Type B pancreatic cell (in vitro differentiated cells): ENCODE results near the gene HCN2. TPM values are rescaled to one million over a fixed set of nuclear protein-coding genes. Genes with fewer than 3 reads are reported as not detected.
"Not testable (repeated sequence)": the region's sequence is repeated elsewhere in the genome, so short reads cannot be mapped to it uniquely, and the experiment has no call there.

Experiments
- DNase-seq: peaks from one replicate; pipeline ENCODE4 v3.0.0; 2021; ENCODE audit warnings: mixed read lengths; ENCODE audit not compliant: unreplicated experiment; ENCODE audit errors: extremely low spot score
- H3K27ac Mint-ChIP-seq: 2 replicates; pipeline ENCODE4 v1.8.0; 2021; ENCODE audit warnings: mild to moderate bottlenecking, mixed read lengths
- H3K27me3 Mint-ChIP-seq: 2 replicates; pipeline ENCODE4 v1.8.0; 2021; ENCODE audit warnings: mixed read lengths
- H3K36me3 Mint-ChIP-seq: 2 replicates; pipeline ENCODE4 v1.8.0; 2021; ENCODE audit warnings: mixed read lengths
- H3K4me1 Mint-ChIP-seq: one replicate; pipeline ENCODE4 v1.8.0; 2021; ENCODE audit warnings: mixed read lengths; ENCODE audit not compliant: unreplicated experiment
- H3K4me3 Mint-ChIP-seq: 2 replicates; pipeline ENCODE4 v1.8.0; 2021; ENCODE audit warnings: mild to moderate bottlenecking, mixed read lengths
- H3K9me3 Mint-ChIP-seq: 2 replicates; pipeline ENCODE4 v1.8.0; 2021; ENCODE audit warnings: mixed read lengths
- CTCF ChIP-seq: fragments of 200-600 bp; sonication (generic); conservative IDR thresholded peaks from 2 replicates; pipeline ENCODE4 v1.5.0; 2021; ENCODE audit warnings: antibody characterized with exemption, mild to moderate bottlenecking
- total RNA-seq: library from RNA; stranded (reverse); gene quantifications from 2 replicates; pipeline ENCODE4 v1.2.1, GENCODE V29; 2021; ENCODE audit warnings: low replicate concordance

Gene HCN2
- total RNA-seq, 1 donor from 2014 or later, result 1.4 TPM

GRCh38 chr19:617551-618246 lies 28.0 kb downstream of the HCN2 start:
- H3K4me1 Mint-ChIP-seq, result no peaks in the 10 kb centered on the region
- no peaks in the 10 kb centered on the region for H3K27me3 Mint-ChIP-seq
- no peak overlapping the region for H3K4me3 Mint-ChIP-seq
- no peak overlapping the region for H3K27ac Mint-ChIP-seq
- no peak for TF ChIP-seq CTCF
- H3K9me3 Mint-ChIP-seq, result no peaks in the 10 kb centered on the region
- DNase-seq, result no peak
- peaks cover 10% of the 10 kb centered on the region for H3K36me3 Mint-ChIP-seq

GRCh38 chr19:618247-618619 lies 28.6 kb downstream of the HCN2 start:
- Mint-ChIP-seq H3K4me3 (no peak overlapping the region), H3K9me3 (no peaks in the 10 kb centered on the region), H3K27ac (no peak overlapping the region), H3K4me1 (no peaks in the 10 kb centered on the region), H3K36me3 (peaks cover 10% of the 10 kb centered on the region), H3K27me3 (no peaks in the 10 kb centered on the region)
- TF ChIP-seq CTCF, result no peak
- no peak for DNase-seq

- TF ChIP-seq CTCF, result no peak
- Mint-ChIP-seq H3K27me3 (no peaks in the 10 kb centered on the region), H3K27ac (no peak overlapping the region), H3K4me1 (no peaks in the 10 kb centered on the region), H3K4me3 (no peak overlapping the region), H3K36me3 (peaks cover 11% of the 10 kb centered on the region), H3K9me3 (no peaks in the 10 kb centered on the region)
- no peak for DNase-seq
Observed at GRCh38 chr19:618674-619285, 29.1 kb downstream of the HCN2 start.

- no peak for TF ChIP-seq CTCF
- H3K27ac Mint-ChIP-seq, result no peak overlapping the region
- no peaks in the 10 kb centered on the region for H3K4me1 Mint-ChIP-seq
- no peak for DNase-seq
- H3K36me3 Mint-ChIP-seq, result peaks cover 11% of the 10 kb centered on the region
- no peak overlapping the region for H3K4me3 Mint-ChIP-seq
- no peaks in the 10 kb centered on the region for H3K27me3 Mint-ChIP-seq
- no peaks in the 10 kb centered on the region for H3K9me3 Mint-ChIP-seq
Observed at GRCh38 chr19:619286-620002, 29.8 kb downstream of the HCN2 start.

GRCh38 chr19:620166-620862 lies 30.6 kb downstream of the HCN2 start:
- H3K4me1 Mint-ChIP-seq, result no peaks in the 10 kb centered on the region
- no peaks in the 10 kb centered on the region for H3K9me3 Mint-ChIP-seq
- H3K27me3 Mint-ChIP-seq, result no peaks in the 10 kb centered on the region
- H3K36me3 Mint-ChIP-seq, result peaks cover 8% of the 10 kb centered on the region
- no peak overlapping the region for H3K4me3 Mint-ChIP-seq
- H3K27ac Mint-ChIP-seq, result no peak overlapping the region
- no peak for DNase-seq
- TF ChIP-seq CTCF, result no peak

GRCh38 chr19:621191-621590 lies 31.5 kb downstream of the HCN2 start:
- not testable (repeated sequence) for H3K27me3 Mint-ChIP-seq, H3K4me1 Mint-ChIP-seq, H3K36me3 Mint-ChIP-seq, H3K4me3 Mint-ChIP-seq, H3K27ac Mint-ChIP-seq, DNase-seq, H3K9me3 Mint-ChIP-seq
